GM19240 (cell line): Measurements from ENCODE around the gene C19orf53.
"Not testable (repeated sequence)": the region's sequence is repeated elsewhere in the genome, so short reads cannot be mapped to it uniquely, and the experiment has no call there.

Source experiments
- DNase-seq: peaks from one replicate; pipeline ENCODE4 v3.0.0; 2011; ENCODE audit warnings: low spot score; ENCODE audit not compliant: insufficient read length

C19orf53 gene

DNA sequence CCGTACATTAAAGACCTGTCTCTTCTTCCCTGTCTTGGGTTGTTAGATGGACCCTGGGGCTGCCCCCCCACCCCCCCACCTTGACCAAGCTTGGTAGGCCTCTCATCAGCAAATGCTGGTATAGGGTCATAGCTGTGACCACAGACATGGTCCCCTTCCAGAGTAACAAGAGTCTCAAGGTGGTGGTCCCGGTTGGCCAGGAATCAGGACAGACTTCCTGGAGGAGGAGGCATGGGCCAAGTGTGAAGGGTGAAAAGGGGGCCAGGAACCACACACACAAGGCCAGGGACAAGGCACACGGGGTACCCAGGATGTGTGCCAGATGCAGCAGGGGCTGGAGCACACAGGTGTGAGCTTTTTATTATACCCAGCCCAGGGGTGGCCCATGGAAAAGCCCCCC lies 11.0 kb upstream of the C19orf53 start:
- DNase-seq, result no peak

DNA sequence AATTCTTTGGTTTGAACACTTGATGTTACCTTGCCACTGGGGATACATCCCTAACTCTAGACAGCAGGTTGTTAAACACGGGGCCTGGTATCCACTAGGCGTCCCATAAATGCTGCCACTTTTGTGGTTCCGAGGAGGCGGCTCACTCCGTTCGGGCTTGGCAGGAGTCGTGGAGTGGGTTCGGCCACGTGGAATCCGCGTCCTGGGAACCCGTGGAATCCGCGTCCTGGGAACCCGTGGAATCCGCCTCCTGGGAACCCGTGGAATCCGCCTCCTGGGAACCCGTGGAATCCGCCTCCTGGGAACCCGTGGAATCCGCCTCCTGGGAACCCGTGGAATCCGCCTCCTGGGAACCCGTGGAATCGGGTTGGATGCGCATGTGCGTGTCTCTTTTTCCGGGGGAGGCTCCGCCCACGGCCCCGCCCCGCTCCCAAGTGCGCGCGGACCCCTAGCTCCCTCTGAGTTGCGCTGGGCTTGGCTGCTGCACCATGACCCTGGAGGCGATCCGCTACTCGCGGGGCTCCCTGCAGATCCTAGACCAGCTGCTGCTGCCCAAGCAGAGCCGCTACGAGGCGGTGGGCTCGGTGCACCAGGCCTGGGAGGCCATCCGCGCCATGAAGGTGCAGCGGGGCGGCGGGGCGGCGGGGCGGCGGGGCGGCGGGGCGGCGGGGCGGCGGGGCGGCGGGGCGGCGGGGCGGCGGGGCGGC lies 10.0 kb upstream of the C19orf53 start, which contains the start of gene MRI1:
Gene MRI1, plus strand, starts transcription at position 422 of the 707 bp plus-strand sequence. Its CDS starts 67 bp downstream, at position 489.
- DNase-seq, result peak; percentile 94

DNA sequence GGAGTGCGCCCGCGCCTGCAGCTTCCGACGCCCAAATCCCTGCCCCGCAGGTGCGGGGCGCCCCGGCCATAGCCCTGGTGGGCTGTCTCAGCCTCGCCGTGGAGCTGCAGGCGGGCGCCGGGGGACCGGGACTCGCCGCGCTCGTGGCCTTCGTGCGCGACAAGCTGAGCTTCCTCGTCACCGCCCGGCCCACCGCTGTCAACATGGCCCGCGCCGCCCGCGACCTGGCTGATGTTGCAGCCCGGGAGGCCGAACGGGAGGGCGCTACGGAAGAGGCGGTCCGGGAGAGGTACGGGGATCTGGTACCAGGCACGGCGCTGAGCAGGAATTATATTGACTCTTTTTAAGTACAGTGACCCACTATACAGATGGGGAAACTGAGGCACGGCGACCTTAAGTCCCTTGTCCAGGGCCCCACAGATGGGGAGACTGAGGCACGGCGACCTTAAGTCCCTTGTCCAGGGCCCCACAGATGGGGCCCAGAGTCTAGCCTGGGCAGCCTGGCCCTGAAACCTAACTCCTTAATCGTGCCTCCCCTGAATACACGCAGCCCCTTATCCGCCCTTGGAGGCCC lies 9.3 kb upstream of the C19orf53 start:
- DNase-seq, result peak; percentile 43

DNA sequence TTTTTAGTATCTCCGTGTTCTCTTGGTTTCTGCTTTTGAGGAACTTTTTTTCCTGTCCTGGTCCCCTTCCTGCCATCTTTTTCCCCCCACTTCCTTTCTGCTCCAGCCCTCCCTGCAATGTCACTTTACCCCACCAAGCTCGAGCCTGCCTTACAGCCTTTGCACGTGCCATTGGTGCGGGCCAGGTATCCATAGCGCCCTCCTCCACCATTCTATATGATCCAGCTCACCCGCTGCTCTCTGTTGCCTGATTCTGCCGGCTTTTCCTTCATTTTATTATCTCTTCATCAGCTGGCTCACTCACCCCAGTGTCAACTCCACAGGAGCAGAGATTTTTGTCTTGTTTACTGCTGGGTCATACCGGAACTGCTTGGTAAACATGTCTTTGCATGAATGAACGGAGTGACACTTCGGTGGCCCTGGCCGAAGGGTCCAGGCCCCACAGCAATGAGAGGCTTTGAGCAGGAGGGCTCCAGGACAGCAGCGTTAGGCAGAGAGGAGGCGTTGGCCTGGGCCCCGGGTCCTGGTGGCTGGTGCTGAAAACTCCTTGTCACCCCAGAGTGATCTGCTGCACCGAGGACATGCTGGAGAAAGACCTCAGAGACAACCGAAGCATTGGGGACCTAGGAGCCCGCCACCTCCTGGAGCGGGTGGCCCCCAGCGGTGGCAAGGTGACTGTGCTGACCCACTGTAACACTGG lies 8.7 kb upstream of the C19orf53 start:
- DNase-seq, result no peak

DNA sequence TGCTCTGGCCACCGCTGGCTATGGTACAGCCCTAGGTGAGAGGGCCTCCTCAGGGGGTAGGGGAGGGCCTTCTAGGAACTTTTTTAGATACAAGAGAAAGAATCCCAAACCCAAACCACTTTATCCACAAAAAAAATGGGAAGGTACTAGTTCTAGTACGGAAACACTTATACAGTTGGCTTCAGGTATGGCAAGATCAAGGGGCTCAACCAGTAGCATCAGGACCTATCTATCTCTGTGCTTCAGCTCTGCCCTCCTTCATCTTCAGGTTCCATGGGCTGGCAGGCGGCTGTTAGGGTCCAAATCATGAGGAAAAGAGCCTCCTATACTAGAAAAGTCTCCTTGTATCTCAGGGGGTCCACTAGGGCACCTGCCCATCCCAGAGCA lies 8.2 kb upstream of the C19orf53 start:
- no peak for DNase-seq

DNA sequence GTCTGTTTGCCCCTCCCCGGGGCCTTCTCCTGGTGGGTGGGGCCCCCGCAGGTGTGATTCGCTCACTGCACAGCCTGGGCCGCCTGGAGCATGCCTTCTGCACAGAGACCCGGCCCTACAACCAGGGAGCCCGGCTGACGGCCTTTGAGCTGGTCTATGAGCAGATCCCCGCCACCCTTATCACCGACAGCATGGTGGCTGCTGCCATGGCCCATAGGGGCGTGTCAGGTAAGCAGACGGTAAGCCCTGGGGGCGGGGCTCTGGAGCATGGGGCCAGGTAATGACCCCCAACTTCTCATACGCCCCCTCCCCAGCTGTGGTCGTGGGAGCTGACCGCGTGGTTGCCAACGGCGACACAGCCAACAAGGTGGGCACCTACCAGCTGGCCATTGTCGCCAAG lies 5.7 kb upstream of the C19orf53 start:
- DNase-seq, result no peak

DNA sequence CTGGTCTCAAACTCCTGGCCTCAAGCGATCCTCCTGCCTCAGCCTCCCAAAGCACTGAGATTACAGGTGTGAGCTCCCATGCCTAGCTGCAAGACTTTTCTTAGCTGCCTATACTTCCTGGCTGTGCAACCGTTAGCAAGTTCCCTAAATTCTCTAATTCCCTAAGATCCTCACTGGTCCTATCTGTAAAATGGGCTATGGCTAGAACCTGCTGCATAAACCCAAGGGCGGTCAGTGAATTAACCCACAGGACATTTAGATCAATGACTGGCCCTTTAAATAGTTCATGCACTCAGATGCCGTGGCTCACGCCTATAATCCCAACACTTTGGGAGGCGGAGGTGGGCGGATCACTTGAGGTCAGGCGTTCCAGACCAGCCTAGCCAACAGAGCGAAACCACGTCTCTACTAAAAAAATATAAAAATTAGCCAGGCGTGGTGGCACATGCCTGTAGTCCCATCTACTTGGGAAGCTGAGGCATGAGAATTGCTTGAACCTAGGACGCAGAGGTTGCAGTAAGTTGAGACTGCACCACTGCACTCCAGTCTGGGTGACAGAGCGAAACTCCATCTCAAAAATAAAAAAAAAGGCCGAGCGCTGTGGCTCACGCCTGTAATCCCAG lies 4.1 kb upstream of the C19orf53 start:
- DNase-seq, result no peak

DNA sequence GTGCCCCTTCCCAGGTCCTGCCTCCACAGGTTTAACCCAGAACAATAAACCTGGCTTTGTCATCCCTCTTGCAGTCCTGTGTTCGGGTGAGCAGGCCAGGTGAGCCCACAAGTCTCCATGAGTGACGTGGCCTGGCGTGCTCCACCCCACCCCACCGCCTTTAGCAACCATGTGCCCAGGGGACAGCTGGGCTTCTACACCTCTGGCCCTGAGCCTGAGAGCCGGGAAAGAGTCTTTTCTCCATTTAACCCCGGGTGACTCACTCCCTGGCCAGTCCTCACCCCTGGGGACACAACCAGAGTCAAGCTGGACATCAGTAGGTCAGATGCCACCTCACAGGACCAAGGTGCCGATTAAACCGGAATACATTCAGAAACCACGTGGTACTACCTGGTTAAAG lies 4.1 kb downstream of the C19orf53 start:
- DNase-seq, result no peak

DNA sequence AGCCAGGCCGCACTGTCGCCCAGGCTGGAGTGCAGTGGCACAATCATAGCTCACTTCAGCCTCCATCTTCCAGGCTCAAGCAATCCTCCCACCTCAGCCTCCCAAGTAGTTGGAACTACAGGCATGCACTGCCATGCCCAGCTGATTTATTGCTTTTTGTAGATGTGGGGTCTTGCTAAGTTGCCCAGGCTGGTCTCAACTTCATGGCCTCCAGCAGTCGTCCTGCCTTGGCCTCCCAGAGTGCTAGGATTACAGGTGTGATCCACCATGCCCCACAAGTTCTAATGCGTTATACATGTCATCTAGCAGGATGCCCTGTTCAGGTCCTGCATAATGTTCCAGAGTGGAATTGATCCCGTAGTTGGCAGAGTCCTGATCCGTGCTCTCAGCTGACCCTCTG lies 4.6 kb downstream of the C19orf53 start:
- no peak for DNase-seq

DNA sequence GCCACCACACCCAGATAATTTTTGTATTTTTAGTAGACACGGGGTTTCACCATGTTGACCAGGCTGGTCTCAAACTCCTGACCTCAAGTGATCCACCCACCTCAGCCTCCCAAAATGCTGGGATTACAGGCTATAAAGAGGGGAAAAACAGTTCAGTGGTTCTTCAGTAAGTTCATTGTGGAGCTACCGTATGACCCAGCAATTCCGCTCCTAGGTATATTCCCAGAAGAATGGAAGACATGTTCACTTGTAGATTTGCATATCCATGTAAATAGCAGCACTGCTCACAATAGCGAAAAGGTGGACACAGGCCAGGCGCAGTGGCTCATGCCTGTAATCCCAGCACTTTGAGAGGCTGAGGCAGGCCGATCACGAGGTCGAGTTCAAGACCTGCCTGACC lies 5.5 kb downstream of the C19orf53 start:
- DNase-seq, result not testable (repeated sequence)

DNA sequence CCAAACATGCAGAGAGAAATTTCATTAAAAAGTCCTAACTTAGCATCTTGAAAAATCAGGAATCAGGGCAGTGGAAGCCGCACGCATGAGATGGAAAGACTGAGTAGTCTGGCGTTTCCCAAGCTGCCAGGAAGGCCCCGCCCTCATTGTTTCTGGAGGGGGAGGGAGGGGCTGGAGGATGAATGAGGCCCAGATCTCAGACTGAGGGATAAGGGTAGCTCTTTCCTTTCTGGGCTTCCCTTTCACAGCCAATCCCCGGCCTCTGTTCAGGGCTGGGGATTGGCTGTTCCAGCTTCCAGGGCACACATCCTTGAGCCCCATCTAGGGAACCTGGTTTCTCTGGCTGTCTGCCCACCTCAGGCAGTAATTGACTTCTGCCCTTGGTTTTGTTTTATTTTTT lies 7.3 kb downstream of the C19orf53 start:
- no peak for DNase-seq

DNA sequence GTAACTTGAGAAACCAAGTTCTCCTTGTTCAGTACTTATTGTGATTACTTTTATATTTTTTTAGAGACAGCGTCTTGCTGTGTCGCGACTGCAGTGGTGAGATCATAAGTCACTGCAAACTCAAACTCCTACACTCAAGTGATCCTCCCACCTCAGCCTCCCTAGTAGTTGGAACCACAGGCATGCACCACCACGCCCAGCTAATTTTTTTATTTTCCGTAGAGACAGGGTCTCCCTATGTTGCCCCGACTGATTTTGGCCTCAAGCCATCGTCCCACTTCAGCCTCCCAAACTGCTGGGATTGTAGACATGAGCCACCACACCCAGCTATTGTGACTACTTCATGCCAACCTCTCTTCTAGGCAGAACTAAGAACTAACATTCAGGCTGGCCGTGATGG lies 8.3 kb downstream of the C19orf53 start:
- DNase-seq, result no peak

DNA sequence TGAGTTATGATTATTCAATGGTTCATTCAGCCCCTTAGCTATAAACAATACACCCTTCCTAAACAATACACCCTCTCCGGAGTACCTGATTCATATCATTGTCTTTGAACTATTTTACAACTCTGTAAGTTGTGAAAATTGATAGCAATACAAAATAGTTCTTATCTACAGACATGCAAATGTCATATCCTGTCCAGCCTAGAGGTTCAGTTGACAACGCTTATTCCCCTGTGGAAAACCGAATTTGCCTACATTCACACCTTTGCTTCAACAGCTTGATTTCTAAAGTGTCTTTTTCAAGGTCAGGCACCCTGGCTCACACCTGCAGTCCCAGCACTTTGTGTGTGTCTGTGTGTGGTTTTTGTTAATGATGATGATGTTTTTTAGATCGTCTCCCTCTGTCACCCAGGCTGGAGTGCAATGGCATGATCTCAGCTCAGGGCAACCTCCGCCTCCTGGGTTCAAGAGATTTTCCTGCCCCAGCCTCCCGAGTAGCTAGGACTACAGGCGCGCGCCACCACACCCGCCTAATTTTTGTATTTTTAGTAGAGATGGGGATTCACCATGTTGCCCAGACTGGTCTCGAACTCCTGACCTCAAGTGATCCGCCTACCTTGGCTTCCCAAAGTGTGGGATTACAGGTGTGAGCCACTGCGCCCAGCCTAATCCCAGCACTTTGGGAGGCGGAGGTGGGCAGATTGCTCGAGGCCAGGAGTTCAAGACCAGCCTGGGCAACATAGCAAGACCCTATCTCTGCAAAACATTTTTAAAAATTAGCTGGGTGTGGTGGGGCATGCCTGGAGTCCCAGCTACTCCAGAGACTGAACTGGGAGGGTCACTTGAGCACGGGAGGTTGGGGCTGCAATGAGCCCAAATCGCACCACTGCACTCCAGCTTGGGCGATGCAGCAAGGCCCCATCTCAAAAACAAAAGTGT lies 9.6 kb downstream of the C19orf53 start:
- no peak for DNase-seq

DNA sequence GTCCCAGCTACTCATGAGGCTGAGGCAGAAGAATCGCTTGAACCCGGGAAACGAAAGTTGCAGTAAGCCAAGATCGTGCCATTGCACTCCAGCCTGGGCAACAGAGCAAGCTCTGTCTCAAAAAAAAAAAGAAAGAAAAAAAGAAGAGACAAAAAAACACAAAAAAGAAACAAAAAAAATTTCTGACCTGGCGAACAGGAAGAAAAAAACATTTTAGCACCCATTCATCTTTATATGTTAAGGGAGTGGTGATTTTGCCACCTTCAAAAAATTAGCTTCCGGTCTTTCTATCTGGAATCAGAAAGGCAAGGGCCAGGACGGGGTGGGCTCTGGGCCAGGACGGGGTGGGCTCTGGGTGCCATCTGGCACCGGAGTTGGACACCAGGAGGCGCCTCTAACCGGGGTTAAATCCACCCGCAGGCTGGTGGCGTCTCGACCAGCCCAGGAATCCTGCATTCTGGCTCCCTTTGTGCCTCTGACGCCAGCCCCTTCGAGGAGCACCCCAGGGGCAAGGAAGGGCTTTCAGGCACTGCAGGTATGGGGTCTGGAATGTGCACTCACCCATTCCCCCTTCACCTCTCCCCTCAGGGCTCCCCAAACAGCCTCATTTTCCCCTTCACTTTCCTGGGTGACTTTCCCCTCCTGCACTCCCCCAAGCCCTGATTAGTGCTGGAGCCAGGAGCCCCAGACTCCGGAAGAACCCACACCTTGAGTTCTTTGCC lies 10.6 kb downstream of the C19orf53 start:
- no peak for DNase-seq

DNA sequence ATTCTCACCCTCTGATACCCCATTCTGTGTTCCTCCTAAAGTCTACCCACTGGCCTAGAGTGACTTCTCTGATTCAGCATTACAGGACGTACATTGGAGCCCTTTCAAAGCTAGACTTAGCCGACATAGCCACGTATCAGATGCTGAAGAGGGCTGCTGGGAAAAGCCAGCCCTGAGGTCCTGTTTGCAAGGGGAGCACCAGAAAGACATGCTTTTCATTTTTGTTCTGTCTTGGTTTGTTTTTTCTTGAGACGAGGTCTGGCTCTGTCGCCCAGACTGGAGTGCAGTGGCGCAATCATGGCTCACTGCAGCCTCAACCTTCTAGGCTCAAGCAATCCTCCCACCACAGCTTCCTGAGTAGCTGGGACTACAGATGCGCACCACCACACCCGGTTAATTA lies 14.7 kb downstream of the C19orf53 start:
- no peak for DNase-seq

DNA sequence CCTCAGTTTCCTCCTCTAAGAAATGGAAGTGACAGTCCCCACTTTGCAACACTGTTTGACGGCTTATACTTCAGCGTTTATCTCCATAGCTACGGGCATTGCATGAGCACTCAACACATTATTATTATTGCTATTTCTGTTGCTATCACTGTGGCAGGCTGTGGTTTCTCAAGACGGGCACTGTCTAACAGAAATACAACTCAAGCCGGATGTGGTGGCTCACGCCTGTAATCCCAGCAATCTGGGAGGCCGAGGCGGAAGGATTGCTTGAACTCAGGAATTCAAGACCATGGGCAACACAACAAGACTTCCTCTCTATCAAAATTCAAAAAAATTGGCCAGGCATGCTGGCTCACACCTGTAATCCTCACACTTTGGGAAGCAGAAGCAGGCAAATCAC lies 16.1 kb downstream of the C19orf53 start:
- DNase-seq, result no peak

DNA sequence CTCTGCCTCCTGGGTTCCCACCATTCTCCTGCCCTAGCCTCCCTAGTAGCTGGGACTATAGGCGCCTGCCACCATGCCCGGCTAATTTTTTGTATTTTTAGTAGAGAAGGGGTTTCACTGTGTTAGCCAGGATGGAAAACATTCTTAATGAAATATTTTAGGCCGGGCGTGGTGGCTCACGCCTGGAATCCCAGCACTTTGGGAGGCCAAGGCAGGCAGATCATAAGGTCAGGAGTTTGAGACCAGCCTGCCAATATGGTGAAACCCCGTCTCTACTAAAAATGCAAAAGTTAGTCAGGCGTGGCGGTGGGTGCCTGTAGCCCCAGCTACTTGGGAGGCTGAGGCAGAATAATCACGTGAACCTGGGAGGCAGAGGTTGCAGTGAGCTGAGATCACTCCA lies 19.1 kb downstream of the C19orf53 start:
- DNase-seq, result not testable (repeated sequence)

DNA sequence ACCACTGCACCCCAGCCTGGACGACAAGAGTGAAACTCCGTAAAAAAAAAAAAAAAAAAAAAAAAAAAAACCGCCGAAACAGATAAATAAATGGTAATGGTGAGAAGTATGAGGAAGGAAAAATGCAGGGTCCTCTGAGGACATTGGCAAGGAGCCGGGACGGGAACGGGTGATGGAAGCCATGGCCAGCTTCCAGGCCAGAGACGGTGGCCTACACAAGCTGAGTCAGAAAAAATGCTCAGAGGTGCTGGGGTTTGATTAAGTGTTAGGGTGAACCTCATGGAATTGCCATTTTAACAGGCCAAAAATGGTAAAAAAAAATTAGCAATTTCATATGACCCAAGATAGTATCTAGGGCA lies 20.1 kb downstream of the C19orf53 start:
- DNase-seq, result no peak

DNA sequence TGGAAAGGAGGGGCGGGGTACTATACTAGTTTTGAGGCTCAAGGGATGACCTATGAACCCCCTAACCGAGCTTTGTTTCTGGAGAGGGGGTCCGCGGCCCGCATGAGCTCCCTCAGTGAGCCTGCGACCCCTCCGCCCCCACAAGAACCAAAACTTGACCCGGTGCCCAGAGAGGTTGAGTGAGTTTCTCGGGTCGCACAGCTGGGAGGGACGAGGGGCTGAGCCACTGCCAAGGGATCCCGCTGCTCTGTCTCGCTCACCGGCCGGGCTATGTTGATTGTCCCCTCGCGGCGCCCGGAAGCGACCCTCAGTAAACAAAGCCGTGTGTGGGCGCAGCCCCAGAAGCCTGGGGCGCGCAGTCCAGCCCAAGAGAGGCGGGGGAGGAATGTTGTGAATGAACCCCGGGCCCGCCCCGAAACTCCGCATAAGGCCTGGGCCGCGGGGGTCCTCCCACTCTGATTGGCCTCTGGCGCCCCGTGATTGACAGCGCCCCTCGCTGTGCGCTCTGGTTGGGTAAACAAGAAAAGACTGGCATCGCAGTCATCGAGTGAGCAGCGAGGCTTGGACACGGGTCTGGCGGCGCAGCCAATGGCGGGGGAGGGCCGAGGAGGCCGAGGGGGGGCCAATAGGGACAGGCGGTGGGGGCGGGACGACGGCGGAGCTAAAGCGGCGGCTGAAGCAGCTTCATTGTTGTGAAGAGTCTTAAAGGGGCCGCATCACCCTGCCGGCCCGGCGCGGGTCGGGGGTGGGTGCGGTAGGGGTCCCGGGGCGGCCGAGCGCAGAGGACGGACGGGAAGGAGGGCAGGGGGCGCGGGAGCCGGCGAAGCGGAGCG lies 20.7 kb downstream of the C19orf53 start, which contains the start of gene ZSWIM4:
Gene ZSWIM4, plus strand, starts transcription at position 687 of the 833 bp plus-strand sequence. CDS start 206 bp downstream, outside the sequence.
- DNase-seq, result peak; percentile 96
